ENCODE results near the gene ENPEP.

DNA sequence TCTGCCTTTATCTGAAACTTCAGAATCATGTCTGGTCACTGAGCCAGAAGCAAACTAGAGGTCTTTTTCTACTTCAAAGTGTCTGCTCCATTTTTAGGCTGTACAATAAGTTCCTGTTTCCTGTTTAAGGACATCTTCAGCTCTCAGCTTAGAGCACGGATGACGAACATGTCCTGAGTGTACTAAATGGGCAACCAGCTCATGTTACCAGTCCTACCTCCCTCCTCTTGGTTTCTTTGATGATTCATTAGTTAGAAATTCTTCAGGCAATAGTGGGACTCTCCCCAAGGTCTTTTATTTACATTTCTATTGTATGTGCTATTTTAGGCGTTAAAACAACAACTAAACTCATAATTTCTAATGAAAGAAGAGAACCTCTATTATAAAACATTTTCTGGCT is 58.0 kb downstream of the ENPEP start:
- no peak for TF ChIP-seq POLR2A (IDR thresholded peaks at IDR 0.05)
- TF ChIP-seq, protein P1, sequence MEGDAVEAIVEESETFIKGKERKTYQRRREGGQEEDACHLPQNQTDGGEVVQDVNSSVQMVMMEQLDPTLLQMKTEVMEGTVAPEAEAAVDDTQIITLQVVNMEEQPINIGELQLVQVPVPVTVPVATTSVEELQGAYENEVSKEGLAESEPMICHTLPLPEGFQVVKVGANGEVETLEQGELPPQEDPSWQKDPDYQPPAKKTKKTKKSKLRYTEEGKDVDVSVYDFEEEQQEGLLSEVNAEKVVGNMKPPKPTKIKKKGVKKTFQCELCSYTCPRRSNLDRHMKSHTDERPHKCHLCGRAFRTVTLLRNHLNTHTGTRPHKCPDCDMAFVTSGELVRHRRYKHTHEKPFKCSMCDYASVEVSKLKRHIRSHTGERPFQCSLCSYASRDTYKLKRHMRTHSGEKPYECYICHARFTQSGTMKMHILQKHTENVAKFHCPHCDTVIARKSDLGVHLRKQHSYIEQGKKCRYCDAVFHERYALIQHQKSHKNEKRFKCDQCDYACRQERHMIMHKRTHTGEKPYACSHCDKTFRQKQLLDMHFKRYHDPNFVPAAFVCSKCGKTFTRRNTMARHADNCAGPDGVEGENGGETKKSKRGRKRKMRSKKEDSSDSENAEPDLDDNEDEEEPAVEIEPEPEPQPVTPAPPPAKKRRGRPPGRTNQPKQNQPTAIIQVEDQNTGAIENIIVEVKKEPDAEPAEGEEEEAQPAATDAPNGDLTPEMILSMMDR (IDR thresholded peaks at IDR 0.05), result no peak
- TF ChIP-seq EP300 (IDR thresholded peaks at IDR 0.05), result no peak

All from tibial nerve (tissue), 4 donors.